Colon (tissue), 2 donors: Measurements from ENCODE around the gene GBP2.
"Not testable (repeated sequence)": the region's sequence is repeated elsewhere in the genome, so short reads cannot be mapped to it uniquely, and the experiment has no call there.

ENCODE experiments used
- FAIRE-seq: peaks from 2 replicates; lab custom pipeline; 2012; peaks lifted over from hg19 to GRCh38; lab: Jason Lieb, UNC
- donor health status: control.
- donor health status: control.

GBP2 gene, protein sequence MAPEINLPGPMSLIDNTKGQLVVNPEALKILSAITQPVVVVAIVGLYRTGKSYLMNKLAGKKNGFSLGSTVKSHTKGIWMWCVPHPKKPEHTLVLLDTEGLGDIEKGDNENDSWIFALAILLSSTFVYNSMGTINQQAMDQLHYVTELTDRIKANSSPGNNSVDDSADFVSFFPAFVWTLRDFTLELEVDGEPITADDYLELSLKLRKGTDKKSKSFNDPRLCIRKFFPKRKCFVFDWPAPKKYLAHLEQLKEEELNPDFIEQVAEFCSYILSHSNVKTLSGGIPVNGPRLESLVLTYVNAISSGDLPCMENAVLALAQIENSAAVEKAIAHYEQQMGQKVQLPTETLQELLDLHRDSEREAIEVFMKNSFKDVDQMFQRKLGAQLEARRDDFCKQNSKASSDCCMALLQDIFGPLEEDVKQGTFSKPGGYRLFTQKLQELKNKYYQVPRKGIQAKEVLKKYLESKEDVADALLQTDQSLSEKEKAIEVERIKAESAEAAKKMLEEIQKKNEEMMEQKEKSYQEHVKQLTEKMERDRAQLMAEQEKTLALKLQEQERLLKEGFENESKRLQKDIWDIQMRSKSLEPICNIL

DNA sequence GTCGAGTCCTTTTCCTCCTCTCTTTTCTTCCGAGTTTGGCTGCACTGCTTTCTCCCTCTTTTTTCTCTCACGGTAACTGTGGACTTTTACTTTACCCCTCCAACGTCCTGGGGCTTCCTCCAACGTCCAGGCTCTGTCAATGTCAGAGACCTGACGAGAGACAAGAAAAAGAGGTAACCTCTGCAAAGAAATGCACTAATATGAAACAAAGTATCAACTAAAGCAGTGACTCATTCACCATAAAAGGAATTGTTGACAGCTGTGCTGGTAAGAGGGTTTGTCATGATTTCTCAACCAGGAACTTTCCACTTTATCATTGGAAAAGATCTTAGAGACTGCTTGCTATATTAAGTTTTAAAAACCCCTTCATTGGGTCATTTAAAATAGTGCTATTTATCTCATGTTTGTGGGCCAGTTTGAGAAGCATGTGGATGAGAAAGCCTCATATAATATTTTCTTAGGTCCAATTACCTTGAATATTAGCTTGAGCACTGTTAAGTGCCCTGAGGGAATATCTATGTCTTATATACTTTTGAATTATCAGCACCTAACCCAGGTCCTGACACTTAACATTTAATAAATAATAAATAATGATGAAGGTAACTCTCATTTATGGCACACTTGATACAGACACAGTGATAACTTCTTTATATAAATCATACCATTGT is at the start of gene GBP2:
TSS of gene GBP2 (minus strand) at position 202 of the 668 bp plus-strand sequence. CDS start 4,148 bp downstream, outside the sequence.
- FAIRE-seq = peak; percentile 92

DNA sequence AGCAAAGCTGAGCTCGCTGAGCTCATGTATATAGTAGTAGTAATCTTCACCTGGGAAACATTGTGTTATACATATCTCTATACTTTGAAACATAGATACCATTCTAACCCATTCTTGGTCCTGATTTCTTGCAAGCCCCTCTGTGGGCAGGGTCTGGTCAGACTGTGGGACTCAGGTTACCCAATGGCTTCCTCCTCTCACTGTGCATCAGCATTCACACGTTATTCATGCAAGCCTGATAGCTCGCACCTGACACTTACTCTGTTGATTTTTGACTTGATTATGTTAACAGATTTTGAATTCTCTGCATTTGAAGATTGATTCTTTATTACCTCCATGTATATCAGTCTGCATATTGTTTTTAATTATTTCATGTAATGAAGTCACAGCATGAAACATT is 48.6 kb upstream of the GBP2 start:
- FAIRE-seq = no peak

DNA sequence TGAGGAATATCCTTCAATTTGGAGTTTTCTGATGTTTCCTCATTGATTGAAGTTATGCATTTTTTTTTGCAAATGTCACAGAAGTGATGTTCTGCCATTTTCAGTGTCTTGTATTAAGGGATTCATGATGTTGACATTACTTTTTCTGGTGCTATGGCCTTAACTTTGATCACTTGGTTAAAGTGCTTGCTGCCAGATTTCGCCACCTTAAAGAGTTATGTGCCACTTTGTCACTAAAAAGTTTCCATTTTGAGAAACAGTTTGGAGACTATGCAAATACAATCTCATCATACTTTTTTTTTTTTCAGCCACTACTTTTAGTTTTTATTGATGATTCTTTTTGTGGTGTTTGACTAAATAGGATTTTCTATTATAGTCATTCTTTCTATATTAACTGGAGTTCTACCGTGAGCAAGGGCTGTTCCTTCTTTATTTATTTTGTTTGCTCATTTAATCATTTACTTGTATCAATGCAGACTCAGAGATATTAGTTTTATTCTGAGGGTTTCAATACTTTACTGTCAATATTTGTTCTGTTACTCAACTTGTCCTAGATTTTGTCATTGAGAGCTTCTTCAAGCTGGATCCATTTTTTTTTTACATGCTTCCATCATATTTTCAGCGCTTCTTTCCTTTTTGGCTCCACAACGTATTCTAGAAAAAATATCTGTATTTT is 46.7 kb upstream of the GBP2 start:
- no peak for FAIRE-seq

DNA sequence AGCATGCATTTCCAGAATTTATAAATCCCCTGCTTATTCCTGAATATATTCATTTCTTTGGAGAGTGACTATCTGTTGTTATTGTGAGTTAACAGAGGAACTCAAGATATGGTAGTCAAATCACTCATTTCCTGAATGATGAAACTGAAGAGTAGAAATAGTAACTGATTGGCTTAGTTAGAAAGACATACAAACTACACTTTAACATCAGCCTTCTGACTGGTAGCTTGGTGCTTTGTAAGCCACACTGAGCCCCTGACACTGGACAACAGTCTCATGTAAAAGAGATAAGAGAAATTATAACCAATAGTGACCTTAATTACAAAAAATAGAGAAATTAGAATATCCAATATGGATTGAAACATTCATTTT is 45.1 kb upstream of the GBP2 start:
- no peak for FAIRE-seq

DNA sequence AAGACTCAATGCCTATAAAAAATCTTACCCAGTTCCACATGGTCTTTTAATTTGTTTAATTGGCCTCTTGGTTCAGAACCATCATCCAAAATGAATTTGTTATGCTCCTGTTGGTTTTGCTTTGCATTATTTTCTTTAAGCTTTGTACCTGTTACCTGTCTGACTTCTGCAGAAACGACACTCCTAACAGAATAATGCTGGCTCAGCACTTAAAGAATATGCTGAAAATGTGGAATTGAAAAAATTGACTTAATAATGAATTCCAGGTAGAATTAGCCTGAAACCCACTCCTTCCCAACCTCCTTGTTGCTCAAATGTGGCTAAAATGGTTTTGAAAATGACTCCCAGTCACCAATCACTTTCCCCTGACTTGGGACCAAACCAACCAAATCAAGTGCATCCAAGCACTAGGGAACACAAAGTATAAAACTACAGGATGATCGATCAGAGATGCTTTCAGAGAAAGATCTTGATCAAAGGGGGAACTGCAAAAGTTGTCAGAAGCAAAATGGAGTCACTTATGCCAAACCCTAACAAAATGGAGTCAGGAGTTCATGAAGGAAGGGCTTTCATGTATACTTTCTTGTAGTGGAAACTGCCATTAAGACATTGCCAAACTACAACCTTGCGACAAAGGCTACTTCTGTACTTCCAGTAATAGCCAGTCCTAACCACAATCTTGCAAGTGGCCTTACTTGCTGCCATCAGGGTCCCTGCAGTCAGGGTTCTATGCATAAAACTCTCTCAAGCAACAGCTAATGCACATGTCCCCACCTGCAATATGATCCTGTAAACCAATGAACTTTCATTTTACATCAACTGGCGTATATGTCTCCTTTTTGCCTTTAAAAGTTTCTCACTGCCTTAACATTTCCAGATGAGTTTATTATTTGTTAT is 44.5 kb upstream of the GBP2 start:
- no peak for FAIRE-seq

DNA sequence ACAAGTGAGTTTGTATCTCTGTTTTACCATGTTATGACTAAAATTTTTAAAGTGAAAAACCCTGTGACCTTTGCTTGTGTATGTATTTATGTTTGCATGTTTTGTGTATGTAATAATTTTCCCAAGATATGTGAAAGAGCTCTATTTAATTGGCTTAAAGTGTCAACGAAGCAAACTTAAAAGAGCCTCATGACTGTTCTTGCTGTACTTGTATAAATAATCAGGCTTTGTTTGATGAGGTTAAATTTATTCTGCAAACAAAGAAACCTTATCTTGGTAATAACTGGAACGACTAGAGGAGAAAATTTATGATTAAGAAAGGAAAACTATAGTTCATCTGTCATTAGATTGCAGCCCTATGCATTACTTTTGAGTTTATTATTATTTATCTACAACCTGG is 43.3 kb upstream of the GBP2 start:
- no peak for FAIRE-seq

DNA sequence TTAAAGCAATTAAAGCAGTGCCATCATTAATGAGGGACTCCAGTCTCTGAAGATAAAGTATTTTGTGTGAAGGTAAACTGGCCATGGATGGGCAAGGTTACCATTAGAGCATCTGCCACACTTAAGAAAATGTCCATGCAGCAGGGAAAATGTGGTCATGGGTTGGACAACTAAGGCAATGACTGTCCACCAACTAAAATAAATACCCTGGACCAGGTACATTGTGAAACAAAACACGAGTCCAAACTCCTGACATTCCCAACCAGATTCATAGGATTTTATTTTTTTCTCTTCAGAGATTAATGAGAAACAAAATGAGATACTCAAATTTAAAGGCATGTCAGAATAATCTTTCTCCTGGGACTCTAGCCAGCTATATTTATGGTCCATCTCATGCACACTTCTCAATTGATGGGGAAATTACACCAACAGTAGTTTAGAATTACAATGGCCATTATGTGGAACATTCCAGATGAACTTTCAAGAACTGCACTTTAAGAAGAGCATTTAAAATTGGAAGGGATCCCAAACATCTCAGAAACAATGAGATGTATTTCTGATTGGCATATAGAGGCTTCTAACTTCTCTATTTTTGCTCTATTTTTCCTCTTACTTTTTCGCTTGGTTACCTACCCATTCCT is 41.8 kb upstream of the GBP2 start:
- FAIRE-seq = no peak

DNA sequence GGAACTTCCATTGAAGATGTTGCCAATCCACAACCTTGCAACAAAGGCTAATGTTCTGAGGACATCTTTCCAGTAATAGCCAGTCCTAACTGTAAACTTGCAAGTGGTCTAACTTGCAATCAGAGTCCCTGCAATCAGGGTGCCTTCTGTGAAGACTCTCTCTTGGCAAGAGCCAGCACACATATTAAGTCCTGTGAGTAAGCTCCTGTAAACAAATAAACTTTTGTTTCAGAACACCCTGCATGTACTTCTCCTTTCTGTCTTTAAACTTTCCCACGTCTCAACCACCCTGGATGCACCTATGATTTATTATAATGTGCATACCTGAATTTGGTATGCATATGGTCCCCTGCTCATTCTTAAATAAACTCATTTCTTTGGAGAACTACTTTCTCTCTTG is 40.8 kb upstream of the GBP2 start:
- FAIRE-seq = no peak

DNA sequence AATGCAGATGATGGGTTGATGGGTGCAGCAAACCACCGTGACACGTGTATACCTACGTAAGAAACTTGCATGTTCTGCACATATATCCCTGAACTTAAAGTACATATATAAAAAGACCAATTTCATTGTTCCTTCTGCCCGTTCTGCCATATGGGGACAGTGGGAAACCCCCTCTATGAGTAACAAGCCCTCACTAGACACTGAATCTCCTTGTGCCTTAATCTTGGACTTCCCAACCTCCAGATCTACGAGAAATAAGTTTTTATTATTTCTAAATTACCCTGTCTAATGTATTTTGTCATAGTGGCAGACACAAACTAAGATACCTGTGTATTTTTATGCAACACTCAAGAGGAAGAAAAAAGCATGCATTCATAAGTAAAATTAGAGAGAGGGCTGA is 39.9 kb upstream of the GBP2 start:
- no peak for FAIRE-seq

DNA sequence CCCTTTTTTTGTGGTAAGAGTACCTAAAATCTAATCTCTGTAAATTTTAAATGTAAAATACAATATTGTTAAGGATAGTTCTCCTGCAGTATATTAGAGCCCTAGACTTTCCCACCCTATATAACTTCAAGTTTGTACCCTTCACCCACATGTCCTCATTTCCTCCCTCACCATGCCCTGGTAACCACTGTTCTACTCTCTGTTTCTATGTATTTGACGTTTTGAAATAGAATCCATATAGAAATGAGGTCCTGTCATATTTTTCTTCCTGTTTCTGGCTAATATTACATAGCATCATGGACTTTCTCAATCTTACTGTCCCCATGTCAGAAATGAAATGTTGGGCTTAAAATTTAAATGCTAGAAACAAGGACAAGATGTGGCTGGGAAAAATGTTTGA is 25.1 kb upstream of the GBP2 start:
- no peak for FAIRE-seq

DNA sequence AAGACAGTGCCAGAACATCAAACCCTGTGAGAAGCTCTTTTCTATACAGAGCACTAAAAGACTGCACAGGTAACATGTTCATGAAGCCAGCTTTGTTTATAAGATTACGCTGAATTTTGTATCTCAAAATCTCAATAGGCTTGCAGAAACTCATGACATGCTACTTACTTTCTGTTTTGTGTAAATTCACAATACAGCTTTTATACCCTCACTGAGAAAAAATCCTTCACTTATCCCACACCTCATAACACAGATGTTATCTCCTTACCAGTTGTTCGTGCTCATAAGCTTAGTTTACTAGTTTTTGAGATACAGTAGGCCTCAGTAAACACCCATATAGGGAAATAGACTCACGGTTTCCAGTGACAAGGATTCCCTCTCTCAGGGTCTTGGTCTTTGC is 24.1 kb upstream of the GBP2 start:
- FAIRE-seq = no peak

DNA sequence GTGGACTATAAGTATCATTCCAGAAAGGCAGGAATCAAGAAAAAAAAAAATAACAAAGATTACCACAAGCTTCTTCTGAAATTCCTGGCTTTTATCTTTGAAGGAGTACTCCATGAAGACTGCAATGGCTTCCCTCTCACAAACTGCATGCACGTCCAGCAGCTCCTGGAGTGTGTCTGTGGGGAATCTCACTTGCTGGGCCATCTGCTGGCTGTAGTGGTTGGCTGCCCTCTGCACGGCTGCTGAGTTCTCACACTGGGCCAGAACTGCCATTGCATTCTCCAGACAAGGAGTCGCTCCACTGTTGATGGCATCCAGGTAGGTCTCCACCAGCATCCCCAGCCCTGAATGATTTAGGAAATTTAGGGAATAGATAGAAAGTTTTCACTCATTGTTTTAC is 23.3 kb upstream of the GBP2 start:
- no peak for FAIRE-seq

DNA sequence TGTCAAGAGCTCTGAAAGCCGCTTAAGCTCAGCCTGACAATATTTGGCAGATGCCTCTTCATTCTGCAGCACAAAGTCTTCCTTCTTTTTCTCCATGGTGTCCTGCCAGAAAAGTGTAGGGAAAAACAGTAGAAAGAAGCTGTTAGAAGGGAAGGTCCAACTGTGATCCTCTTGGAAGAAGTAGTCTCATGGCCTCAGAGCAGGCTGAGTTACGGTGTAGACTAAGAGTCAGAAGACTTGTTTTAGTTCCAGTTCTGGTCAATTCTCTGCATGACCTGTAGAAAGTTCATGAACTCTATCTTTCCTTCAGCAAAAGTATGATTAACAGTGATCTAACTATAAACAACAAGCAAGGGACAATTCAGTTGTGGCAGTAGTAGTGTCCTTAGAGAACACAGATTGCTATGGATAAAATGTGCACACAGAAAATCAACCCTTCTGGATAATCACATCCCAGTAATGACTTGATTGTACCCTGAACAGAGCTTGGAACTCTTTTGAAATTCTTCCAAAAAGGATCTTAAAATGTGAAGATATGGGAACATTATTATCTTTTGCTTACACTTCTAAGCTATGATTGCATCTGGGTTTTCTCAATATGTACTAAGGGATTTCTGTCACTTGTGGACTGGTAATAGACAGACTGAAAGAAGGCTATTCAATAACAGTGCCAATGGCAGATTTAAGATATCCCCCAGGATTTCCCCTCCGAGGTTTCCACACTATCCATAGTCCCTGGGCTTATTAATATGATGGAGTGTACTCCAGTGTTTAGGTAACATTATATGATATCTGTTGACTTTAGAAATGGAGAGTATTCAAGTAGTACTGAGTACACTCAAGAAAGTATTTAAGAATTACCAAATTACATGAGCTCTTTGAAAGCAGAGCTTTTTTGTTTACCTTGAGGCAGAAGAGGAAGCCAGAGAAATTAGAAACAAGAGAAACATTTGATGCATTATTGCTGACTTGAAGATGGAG is 22.1 kb upstream of the GBP2 start:
- no peak for FAIRE-seq

DNA sequence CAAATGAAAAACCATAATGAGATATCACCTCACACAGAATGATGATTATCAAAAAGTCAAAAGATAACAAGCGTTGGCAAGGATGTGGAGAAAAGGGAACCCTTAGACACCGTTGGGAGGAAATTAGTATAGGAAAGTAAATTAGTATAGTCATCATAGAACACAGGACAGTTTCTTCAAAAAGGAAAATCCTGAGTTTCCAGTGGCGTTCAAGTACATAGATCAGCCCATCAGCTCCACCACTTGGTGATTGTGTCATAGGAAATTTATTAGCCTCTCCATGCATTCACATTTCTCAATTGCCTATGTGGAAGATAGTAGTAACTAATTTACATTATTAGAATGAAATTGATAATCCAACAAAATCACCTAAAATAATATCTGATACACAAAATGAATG is 20.8 kb upstream of the GBP2 start:
- FAIRE-seq = no peak

DNA sequence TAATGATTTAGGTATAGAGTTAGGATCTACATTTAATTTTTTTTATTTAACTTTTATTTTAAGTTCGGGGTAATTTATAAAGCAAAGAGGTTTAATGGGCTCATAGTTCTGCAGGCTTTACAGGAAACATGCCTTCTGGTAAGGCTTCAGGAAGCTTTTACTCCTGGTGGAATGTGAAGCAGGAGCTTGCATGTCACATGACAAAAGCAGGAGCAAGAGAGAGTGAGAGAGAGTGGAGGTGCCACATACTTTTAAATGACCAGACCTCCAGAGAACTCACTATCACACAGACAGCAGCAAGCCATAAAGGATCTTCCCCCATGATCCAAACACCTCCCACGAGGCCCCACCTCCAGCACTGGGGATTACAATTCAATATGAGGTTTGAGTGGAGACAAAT is 17.6 kb upstream of the GBP2 start:
- FAIRE-seq = no peak

DNA sequence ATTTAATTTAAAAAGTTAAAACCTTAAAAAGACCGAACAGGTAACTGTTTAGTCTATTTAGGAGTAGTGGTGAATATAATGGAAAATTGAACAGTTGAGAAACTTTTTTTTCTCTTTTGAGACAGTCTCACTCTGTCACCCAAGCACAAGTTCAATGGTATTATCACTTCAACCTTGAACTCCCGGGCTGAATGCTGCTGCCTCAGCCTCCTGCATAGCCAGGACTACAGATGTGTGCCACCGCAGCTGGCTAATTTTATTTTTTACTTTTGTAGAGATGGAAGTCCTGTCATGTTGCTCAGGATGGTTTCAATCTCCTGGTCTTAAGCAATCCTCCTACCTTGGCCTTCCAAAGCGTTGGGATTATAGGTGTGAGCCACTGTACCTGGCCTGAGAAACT is 16.2 kb upstream of the GBP2 start:
- FAIRE-seq = no peak

DNA sequence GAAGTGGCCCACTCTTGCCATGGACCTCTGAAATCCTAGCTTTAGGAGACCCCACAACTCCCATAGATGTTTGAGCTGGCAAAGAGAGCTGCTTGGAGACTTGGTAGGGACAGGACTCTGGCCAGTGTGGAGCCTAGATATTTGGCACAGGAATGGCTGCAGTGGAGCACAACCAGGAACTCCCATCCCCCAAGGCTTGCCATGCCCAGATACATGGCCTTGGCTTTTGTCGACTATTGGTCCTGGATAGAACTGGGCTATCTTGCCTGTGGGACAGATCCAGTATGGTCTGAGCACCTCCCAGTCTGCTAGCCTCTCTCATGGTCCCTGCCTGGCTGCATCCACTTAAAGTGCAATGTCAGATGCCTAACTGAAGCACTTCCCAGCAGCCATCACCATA is 7.8 kb upstream of the GBP2 start:
- no peak for FAIRE-seq

DNA sequence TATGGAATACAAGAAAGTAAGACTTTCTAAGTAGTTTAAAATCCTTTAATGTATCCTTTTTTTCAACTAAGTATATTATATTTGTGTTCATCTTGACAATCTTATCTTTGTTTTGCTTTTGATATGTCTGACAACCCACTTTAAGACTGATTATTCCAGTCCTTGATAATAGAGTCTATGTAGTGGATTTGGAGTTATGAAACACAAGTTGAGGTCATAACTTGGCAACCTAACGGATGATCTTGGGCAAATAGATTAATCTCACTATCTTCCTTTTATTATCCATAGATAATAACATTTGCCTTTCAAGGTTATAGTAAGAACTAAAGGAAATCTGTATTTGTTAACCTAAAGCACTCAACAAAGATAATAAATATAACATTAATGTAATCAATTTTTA is 4.8 kb upstream of the GBP2 start:
- no peak for FAIRE-seq

DNA sequence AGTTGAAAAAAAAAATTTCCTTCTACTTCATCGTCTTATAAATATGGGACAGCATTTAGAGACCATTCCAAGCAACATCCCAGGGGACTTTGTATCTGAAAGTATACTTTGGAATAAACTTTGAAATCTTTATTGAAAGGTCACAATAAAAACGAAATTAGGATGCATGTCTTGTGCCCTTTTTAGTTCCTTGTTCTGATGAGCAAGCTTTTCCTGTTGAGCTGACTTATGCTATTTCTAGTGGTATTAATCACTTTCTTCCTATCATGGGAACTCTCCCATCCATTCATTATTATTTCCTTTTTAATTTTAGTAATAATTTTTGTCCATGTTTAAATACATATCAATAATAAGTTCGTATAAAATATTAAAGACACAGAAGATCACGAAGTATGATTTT is 4.0 kb upstream of the GBP2 start:
- FAIRE-seq = no peak

DNA sequence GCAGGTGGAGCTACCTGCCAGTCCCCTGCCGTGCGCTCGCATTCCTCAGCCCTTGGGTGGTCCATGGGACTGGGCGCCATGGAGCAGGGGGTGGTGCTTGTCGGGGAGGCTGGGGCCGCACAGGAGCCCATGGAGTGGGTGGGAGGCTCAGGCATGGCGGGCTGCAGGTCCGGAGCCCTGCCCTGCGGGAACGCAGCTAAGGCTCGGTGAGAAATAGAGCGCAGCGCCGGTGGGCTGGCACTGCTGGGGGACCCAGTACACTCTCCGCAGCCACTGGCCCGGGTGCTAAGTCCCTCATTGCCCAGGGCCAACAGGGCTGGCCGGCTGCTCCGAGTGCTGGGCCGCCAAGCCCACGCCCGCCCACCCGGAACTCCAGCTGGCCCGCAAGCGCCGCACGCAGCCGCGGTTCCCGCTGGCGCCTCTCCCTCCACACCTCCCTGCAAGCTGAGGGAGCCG is 2.1 kb upstream of the GBP2 start:
- not testable (repeated sequence) for FAIRE-seq
